ENCODE data around the gene IZUMO3.

- TF ChIP-seq CTCF (IDR thresholded peaks at IDR 0.05), result no peak
- TF ChIP-seq REST (IDR thresholded peaks at IDR 0.05; ENCODE audit: low read depth, low read length), result no peak
- TF ChIP-seq POLR2AphosphoS5 (IDR thresholded peaks at IDR 0.05; ENCODE audit: low read depth, low read length), result no peak
Measured at GRCh38 chr9:24561957-24562356, 16.3 kb upstream of the IZUMO3 start.
